H1 (cell line): ENCODE data around the gene HLTF.

Experiments used
- CHD2 ChIP-seq: IDR thresholded peaks from 2 replicates; pipeline ENCODE4 v1.6.1; 2012; ENCODE audit warnings: low read length, improper control_type of control experiment
- CTCF ChIP-seq, 3 experiments: IDR thresholded peaks; 1 replicate in 2 of 3; 2 replicates in 1 of 3; pipeline versions ENCODE4 v1.5.1 to v1.6.1; 2011; ENCODE audit warnings: low read length in 3 of 3, mild to moderate bottlenecking in 3 of 3, inconsistent platforms in 2 of 3, low read depth in 1 of 3, moderate library complexity in 1 of 3; ENCODE audit not compliant: insufficient read depth in 1 of 3; ENCODE audit errors: control extremely low read depth in 1 of 3
- E2F6 ChIP-seq: IDR thresholded peaks from 2 replicates; pipeline ENCODE4 v1.6.1; 2012; ENCODE audit warnings: inconsistent platforms
- EP300 ChIP-seq, 2 experiments: IDR thresholded peaks; 1 replicate in 1 of 2; 2 replicates in 1 of 2; pipeline ENCODE4 v1.6.1; 2011 to 2012; ENCODE audit warnings: low read depth in 2 of 2, low read length in 2 of 2, mild to moderate bottlenecking in 2 of 2, borderline replicate concordance in 1 of 2, inconsistent platforms in 1 of 2, moderate library complexity in 1 of 2
- NRF1 ChIP-seq: IDR thresholded peaks from 2 replicates; pipeline ENCODE4 v1.6.1; 2011; ENCODE audit warnings: mild to moderate bottlenecking, low read depth, low read length, improper control_type of control experiment
- POLR2A ChIP-seq, 2 experiments: IDR thresholded peaks; 1 replicate in 1 of 2; 2 replicates in 1 of 2; pipeline ENCODE4 v1.6.1; 2011; ENCODE audit warnings: low read depth in 2 of 2, low read length in 2 of 2, mild to moderate bottlenecking in 2 of 2; ENCODE audit errors: control extremely low read depth in 1 of 2
- POLR2AphosphoS5 ChIP-seq: IDR thresholded peaks from 2 replicates; pipeline ENCODE4 v1.6.1; 2011; ENCODE audit warnings: low read depth, low read length
- RAD21 ChIP-seq, 2 experiments: IDR thresholded peaks in 1 of 2; conservative IDR thresholded peaks in 1 of 2; 2 replicates each; pipeline ENCODE4 v1.6.1; 2011; ENCODE audit warnings: low read depth in 2 of 2, low read length in 2 of 2, improper control_type of control experiment in 1 of 2, inconsistent platforms in 1 of 2, mild to moderate bottlenecking in 1 of 2, moderate library complexity in 1 of 2
- SP2 ChIP-seq: IDR thresholded peaks from 2 replicates; pipeline ENCODE4 v1.6.1; 2012; ENCODE audit warnings: mild to moderate bottlenecking, low read length, inconsistent platforms
- TAF1 ChIP-seq: IDR thresholded peaks from 2 replicates; pipeline ENCODE4 v1.6.1; 2011; ENCODE audit warnings: mild to moderate bottlenecking, low read depth, low read length
- YY1 ChIP-seq: IDR thresholded peaks from 2 replicates; pipeline ENCODE4 v1.6.1; 2011; ENCODE audit warnings: low read depth, mild to moderate bottlenecking, low read length
- TF ChIP-seq, protein P1 (sequence below): IDR thresholded peaks from 2 replicates; pipeline ENCODE4 v1.6.1; 2012; ENCODE audit warnings: inconsistent platforms

DNA sequence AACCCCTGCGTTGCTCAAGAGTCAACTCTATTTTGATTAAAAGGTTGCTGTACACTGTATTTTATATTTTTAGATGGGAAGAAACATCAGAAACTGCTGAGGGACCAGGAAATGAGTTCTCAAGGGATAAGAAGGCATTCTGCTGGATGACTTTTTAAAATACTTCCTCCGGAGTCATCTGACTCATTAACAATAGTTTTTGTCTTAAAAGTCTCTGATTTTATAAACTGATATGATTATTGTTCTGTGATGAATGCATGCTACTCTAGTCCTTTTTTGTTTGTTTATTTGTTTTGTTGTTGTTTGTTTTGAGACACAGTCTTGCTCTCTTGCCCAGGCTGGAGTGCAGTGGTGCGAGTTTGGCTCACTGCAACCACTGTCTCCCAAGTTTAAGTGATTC lies 18.2 kb upstream of the HLTF start:
- TF ChIP-seq POLR2AphosphoS5 (no peak), NRF1 (no peak), POLR2A (IDR thresholded peaks at IDR 0.05; ENCODE audit: control extremely low read depth in 1 of 2, low read depth in 2 of 2, low read length in 2 of 2) (no peak), E2F6 (no peak), EP300 (IDR thresholded peaks at IDR 0.05; ENCODE audit: borderline replicate concordance in 1 of 2, low read depth in 2 of 2, low read length in 2 of 2) (no peak), CTCF (IDR thresholded peaks at IDR 0.05; ENCODE audit: control extremely low read depth in 1 of 3, insufficient read depth in 1 of 3, low read depth in 1 of 3, low read length in 3 of 3) (no peak), TAF1 (no peak), RAD21 (IDR thresholded peaks at IDR 0.05 in 1 of 2, conservative IDR thresholded peaks at IDR 0.05 in 1 of 2; ENCODE audit: low read depth in 2 of 2, low read length in 2 of 2) (no peak), YY1 (no peak), CHD2 (no peak), SP2 (no peak)
- TF ChIP-seq, protein P1, sequence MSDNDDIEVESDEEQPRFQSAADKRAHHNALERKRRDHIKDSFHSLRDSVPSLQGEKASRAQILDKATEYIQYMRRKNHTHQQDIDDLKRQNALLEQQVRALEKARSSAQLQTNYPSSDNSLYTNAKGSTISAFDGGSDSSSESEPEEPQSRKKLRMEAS = no peak
